ENCODE results near the gene STMN3. TPM values are rescaled to one million over a fixed set of nuclear protein-coding genes. Genes with fewer than 3 reads are reported as not detected.

The STMN3 gene
- total RNA-seq, 4 donors from 2014 or later: 53.7 to 84.0 (median 66.1) TPM

DNA sequence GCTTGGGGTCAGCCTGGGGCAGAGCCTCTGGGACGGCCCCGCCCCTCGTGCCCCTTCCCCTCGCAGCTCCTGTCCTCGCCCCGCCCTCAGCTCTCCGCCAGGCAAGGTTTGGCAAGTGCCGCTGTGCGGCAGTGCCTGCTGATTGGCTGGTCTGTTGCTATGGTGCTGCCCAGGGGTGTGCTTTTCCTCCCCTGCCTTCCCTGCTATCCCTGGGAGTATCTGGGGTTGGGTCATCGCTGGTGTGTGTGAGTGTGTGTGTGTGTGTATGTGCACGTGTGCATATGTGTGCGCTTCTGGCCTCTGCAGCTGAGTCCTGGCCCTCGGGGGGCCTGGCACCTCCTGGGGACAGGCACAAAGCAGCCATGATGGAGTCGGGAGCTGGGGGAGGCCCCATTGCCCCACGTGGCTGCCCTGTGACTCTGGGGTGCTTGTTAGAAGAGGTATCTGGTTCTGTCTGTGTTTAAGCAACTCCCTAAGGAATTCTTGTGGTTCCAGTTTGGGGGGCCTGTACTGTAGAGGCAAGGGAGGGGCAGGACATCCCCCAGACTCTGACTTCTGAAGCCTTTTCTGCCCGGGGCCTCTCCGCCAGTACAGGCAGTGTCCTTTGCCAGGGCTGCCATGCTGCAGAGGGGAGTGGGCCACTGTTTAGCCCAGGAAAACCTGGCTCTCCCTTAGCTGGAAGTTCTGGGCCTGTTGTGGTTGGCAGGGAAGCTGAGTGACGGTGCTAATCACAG lies 11.8 kb upstream of the STMN3 start:
- Histone ChIP-seq H3K4me1 (no peaks in the 10 kb centered on the region), H3K4me3 (replicated peaks in 1 of 3) (no peak overlapping the region), H3K27me3 (no peaks in the 10 kb centered on the region), H3K27ac (no peak overlapping the region), H3K36me3 (peaks cover 35 to 51% of the 10 kb centered on the region in 2 donors), H3K9me3 (no peaks in the 10 kb centered on the region)
- intact Hi-C loops (cut with DNase I): no loop called here
- no peak for TF ChIP-seq POLR2A (IDR thresholded peaks at IDR 0.05)
- TF ChIP-seq CTCF (IDR thresholded peaks at IDR 0.05): no peak
- WGBS, 2 donors: 77 to 95% methylated on average over 5 to 14 of the region's 18 CpGs
- no peak for DNase-seq

- no peak overlapping the region for H3K27ac ChIP-seq
- H3K4me1 ChIP-seq: peaks cover 3% of the 10 kb centered on the region in 2 donors
- no peak for DNase-seq
- H3K36me3 ChIP-seq: peaks cover 35 to 51% of the 10 kb centered on the region in 2 donors
- no peak overlapping the region for H3K4me3 ChIP-seq (replicated peaks in 1 of 3)
- TF ChIP-seq CTCF (IDR thresholded peaks at IDR 0.05) (no peak), POLR2A (IDR thresholded peaks at IDR 0.05) (no peak)
- H3K27me3 ChIP-seq: no peaks in the 10 kb centered on the region
- intact Hi-C loops (cut with DNase I): no loop called here
- no peaks in the 10 kb centered on the region for H3K9me3 ChIP-seq
- whole genome bisulfite sequencing, 2 donors: 90 to 95% methylated on average over 9 to 13 of the region's 22 CpGs
Measured at GRCh38 chr20:63664143-63664851, 11.1 kb upstream of the STMN3 start.

GRCh38 chr20:63663332-63664066 lies 10.3 kb upstream of the STMN3 start:
- Histone ChIP-seq H3K9me3 (no peaks in the 10 kb centered on the region), H3K4me1 (peaks cover 8% of the 10 kb centered on the region in 2 donors), H3K27me3 (no peaks in the 10 kb centered on the region), H3K36me3 (peaks cover 31 to 46% of the 10 kb centered on the region in 2 donors), H3K27ac (no peak overlapping the region), H3K4me3 (replicated peaks in 1 of 3) (no peak overlapping the region)
- WGBS, 2 donors: 90 to 95% methylated on average over 3 to 13 of the region's 26 CpGs
- intact Hi-C loops (cut with DNase I): no loop called here
- DNase-seq: no peak
- TF ChIP-seq CTCF (IDR thresholded peaks at IDR 0.05) (no peak), POLR2A (IDR thresholded peaks at IDR 0.05) (no peak)

DNA sequence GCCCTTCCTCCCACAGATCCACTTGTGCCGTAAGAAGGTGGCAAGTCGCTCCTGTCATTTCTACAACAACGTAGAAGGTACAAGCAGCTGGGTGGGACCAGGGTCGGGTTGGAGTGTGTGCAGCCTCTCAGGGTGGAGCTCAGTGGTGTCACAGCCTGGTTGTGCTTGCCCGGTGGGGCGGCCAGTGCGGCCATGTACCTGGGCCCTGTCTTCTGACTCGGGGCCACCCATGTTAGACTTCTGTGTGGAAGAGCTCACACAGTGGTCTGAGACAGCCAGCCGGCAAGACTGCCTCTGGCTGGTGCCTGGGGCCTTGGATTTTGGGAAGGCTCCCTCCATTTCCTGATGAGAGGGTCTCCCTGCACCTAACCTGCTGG lies 9.6 kb upstream of the STMN3 start:
- WGBS, 2 donors: 91 to 96% methylated on average over 4 to 8 of the region's 9 CpGs
- no peaks in the 10 kb centered on the region for H3K27me3 ChIP-seq
- intact Hi-C loops (cut with DNase I): no loop called here
- no peak overlapping the region for H3K4me3 ChIP-seq (replicated peaks in 1 of 3)
- TF ChIP-seq CTCF (IDR thresholded peaks at IDR 0.05) (no peak), POLR2A (IDR thresholded peaks at IDR 0.05) (no peak)
- peaks cover 25 to 39% of the 10 kb centered on the region in 2 donors for H3K36me3 ChIP-seq
- no peak overlapping the region for H3K27ac ChIP-seq
- DNase-seq: no peak
- no peaks in the 10 kb centered on the region for H3K9me3 ChIP-seq
- H3K4me1 ChIP-seq: peaks cover 10% of the 10 kb centered on the region in 2 donors

Measured in thyroid gland (tissue), 4 donors.